H9 (cell line): Measurements from ENCODE around the gene PPT1. TPM values are rescaled to one million over a fixed set of nuclear protein-coding genes. Genes with fewer than 3 reads are reported as not detected.

Source experiments
- DNase-seq: peaks from one replicate; pipeline ENCODE4 v3.0.0-alpha.2; 2017
- H2AFZ ChIP-seq: one replicate; pipeline ENCODE4 v1.6.1; 2013; ENCODE audit warnings: mild to moderate bottlenecking, low read length, control low read depth, moderate library complexity
- H2AK5ac ChIP-seq: 2 replicates; pipeline ENCODE4 v1.6.1; 2013; ENCODE audit warnings: low read length, control low read depth, mixed read lengths; ENCODE audit not compliant: insufficient read length
- H2BK120ac ChIP-seq: one replicate; pipeline ENCODE4 v1.6.1; 2013; ENCODE audit warnings: low read depth, mild to moderate bottlenecking, low read length, control low read depth, inconsistent platforms; ENCODE audit not compliant: poor library complexity, severe bottlenecking
- H2BK12ac ChIP-seq: 2 replicates; pipeline ENCODE4 v1.6.1; 2013; ENCODE audit warnings: low read length, control low read depth, mixed read lengths, low read depth; ENCODE audit not compliant: insufficient read length
- H2BK15ac ChIP-seq: 2 replicates; pipeline ENCODE4 v1.6.1; 2013; ENCODE audit warnings: low read depth, low read length, control low read depth
- H2BK20ac ChIP-seq: one replicate; pipeline ENCODE4 v1.6.1; 2013; ENCODE audit warnings: low read depth, mild to moderate bottlenecking, low read length, control low read depth, inconsistent platforms; ENCODE audit not compliant: poor library complexity, severe bottlenecking
- H2BK5ac ChIP-seq: 2 replicates; pipeline ENCODE4 v1.6.1; 2013; ENCODE audit warnings: low read length, control low read depth, mixed read lengths; ENCODE audit not compliant: insufficient read length
- H3K14ac ChIP-seq: 2 replicates; pipeline ENCODE4 v1.6.1; 2013; ENCODE audit warnings: low read length, control low read depth; ENCODE audit not compliant: insufficient read depth
- H3K18ac ChIP-seq: 2 replicates; pipeline ENCODE4 v1.6.1; 2013; ENCODE audit warnings: low read depth, mild to moderate bottlenecking, mixed read lengths, low read length, control low read depth; ENCODE audit not compliant: insufficient read length
- H3K23ac ChIP-seq: 2 replicates; pipeline ENCODE4 v1.6.1; 2013; ENCODE audit warnings: low read length, control low read depth, mixed read lengths, low read depth; ENCODE audit not compliant: insufficient read length
- H3K23me2 ChIP-seq: 2 replicates; pipeline ENCODE4 v1.6.1; 2013; ENCODE audit warnings: low read depth, mild to moderate bottlenecking, mixed read lengths, low read length, control low read depth; ENCODE audit not compliant: insufficient read length, poor library complexity, severe bottlenecking
- H3K27ac ChIP-seq: 2 replicates; pipeline ENCODE4 v1.5.1; 2013; ENCODE audit warnings: low read length, control low read depth, mixed read lengths, low read depth; ENCODE audit not compliant: insufficient read length
- H3K27me3 ChIP-seq: 2 replicates; pipeline ENCODE4 v1.6.1; 2013; ENCODE audit warnings: low read length, control low read depth, inconsistent platforms; ENCODE audit not compliant: insufficient read depth
- H3K4ac ChIP-seq: 2 replicates; pipeline ENCODE4 v1.6.1; 2013; ENCODE audit warnings: low read depth, mild to moderate bottlenecking, control low read depth, inconsistent platforms, low read length, moderate library complexity
- H3K4me1 ChIP-seq: 2 replicates; pipeline ENCODE4 v1.6.1; 2013; ENCODE audit warnings: low read length, control low read depth, inconsistent platforms; ENCODE audit not compliant: insufficient read depth
- H3K4me2 ChIP-seq: 2 replicates; pipeline ENCODE4 v1.6.1; 2013; ENCODE audit warnings: low read length, control low read depth, mixed read lengths; ENCODE audit not compliant: insufficient read length, insufficient read depth
- H3K56ac ChIP-seq: 2 replicates; pipeline ENCODE4 v1.6.1; 2013; ENCODE audit warnings: low read depth, mild to moderate bottlenecking, mixed read lengths, low read length, control low read depth; ENCODE audit not compliant: insufficient read length
- H3K79me1 ChIP-seq: 2 replicates; pipeline ENCODE4 v1.6.1; 2013; ENCODE audit warnings: low read depth, mild to moderate bottlenecking, moderate library complexity, low read length, control low read depth, inconsistent platforms; ENCODE audit not compliant: insufficient read depth, poor library complexity, severe bottlenecking
- H3K79me2 ChIP-seq: 2 replicates; pipeline ENCODE4 v1.6.1; 2013; ENCODE audit warnings: low read length, control low read depth, inconsistent platforms; ENCODE audit not compliant: insufficient read depth
- H3K9ac ChIP-seq: 2 replicates; pipeline ENCODE4 v1.6.1; 2013; ENCODE audit warnings: low read length, control low read depth, mixed read lengths; ENCODE audit not compliant: insufficient read length; ENCODE audit errors: extremely low read depth
- H3K9me3 ChIP-seq: one replicate; pipeline ENCODE4 v1.6.1; 2013; ENCODE audit warnings: low read depth, low read length, inconsistent platforms; ENCODE audit not compliant: control insufficient read depth
- H3T11ph ChIP-seq: one replicate; pipeline ENCODE4 v1.6.1; 2013; ENCODE audit warnings: mild to moderate bottlenecking, low read length, control low read depth, inconsistent platforms
- H4K20me1 ChIP-seq: one replicate; pipeline ENCODE4 v1.6.1; 2013; ENCODE audit not compliant: control insufficient read depth, insufficient read length, insufficient read depth
- H4K5ac ChIP-seq: 2 replicates; pipeline ENCODE4 v1.6.1; 2013; ENCODE audit warnings: low read depth, mild to moderate bottlenecking, mixed read lengths, low read length, control low read depth; ENCODE audit not compliant: insufficient read length
- H4K8ac ChIP-seq: replicated peaks from 2 replicates; pipeline ENCODE4 v1.6.1; 2013; ENCODE audit warnings: low read length, control low read depth, mixed read lengths, low read depth; ENCODE audit not compliant: insufficient read length
- H4K91ac ChIP-seq: 2 replicates; pipeline ENCODE4 v1.6.1; 2013; ENCODE audit warnings: low read depth, mild to moderate bottlenecking, moderate library complexity, mixed read lengths, low read length, control low read depth; ENCODE audit not compliant: insufficient read length
- H3K27ac Mint-ChIP-seq, 3 experiments: 2 replicates in 2 of 3; 3 replicates in 1 of 3; pipeline ENCODE4 v1.8.0; 2020 to 2021; ENCODE audit warnings: mixed read lengths in 3 of 3, mild to moderate bottlenecking in 1 of 3, moderate library complexity in 1 of 3
- H3K27me3 Mint-ChIP-seq: 2 replicates; pipeline ENCODE4 v1.8.0; 2021; ENCODE audit warnings: low read depth, mild to moderate bottlenecking, moderate library complexity, mixed read lengths
- H3K36me3 Mint-ChIP-seq, 3 experiments: 2 replicates in 2 of 3; 3 replicates in 1 of 3; pipeline ENCODE4 v1.8.0; 2020 to 2021; ENCODE audit warnings: low read depth in 3 of 3, mixed read lengths in 3 of 3; ENCODE audit not compliant: insufficient read depth in 1 of 3
- H3K4me1 Mint-ChIP-seq, 2 experiments: 2 replicates each; pipeline ENCODE4 v1.8.0; 2020; ENCODE audit warnings: mixed read lengths in 2 of 2
- H3K4me3 Mint-ChIP-seq, 2 experiments: 2 replicates in 1 of 2; 3 replicates in 1 of 2; pipeline ENCODE4 v1.8.0; 2020 to 2021; ENCODE audit warnings: mild to moderate bottlenecking in 2 of 2, mixed read lengths in 2 of 2, moderate library complexity in 1 of 2
- H3K9me3 Mint-ChIP-seq, 2 experiments: 2 replicates in 1 of 2; 3 replicates in 1 of 2; pipeline ENCODE4 v1.8.0; 2020; ENCODE audit warnings: mild to moderate bottlenecking in 2 of 2, mixed read lengths in 2 of 2, moderate library complexity in 1 of 2
- CTCF ChIP-seq: fragments of 200-600 bp; sonication (generic); conservative IDR thresholded peaks from 3 replicates; pipeline ENCODE4 v1.8.0; 2021; ENCODE audit warnings: antibody characterized with exemption, mild to moderate bottlenecking
- WGBS: extraction: QIAGEN DNeasy Blood & Tissue Kit; methylation state at CpG from one replicate; pipeline ENCODE4 v1.1.7; 2013; ENCODE audit warnings: missing lambda C conversion rate, low lambda C conversion rate, mixed read lengths; ENCODE audit not compliant: insufficient read length; ENCODE audit errors: extremely low coverage; 5-methylcytosine and 5-hydroxymethylcytosine counted together
- total RNA-seq: library from RNA; stranded (reverse); gene quantifications from 2 replicates; pipeline ENCODE4 v1.2.1, GENCODE V29; 2021

Gene PPT1
- total RNA-seq, 1 experiment from 2014 or later: 109 TPM

- Histone ChIP-seq H3K18ac (no peak overlapping the region), H2AFZ (no peak overlapping the region), H2BK5ac (no peak overlapping the region), H3T11ph (no peak overlapping the region), H3K56ac (no peak overlapping the region), H4K20me1 (no peaks in the 10 kb centered on the region), H3K27me3 (no peaks in the 10 kb centered on the region), H2BK120ac (no peak overlapping the region), H3K23ac (no peak overlapping the region), H3K14ac (no peak overlapping the region), H2BK20ac (no peak overlapping the region), H4K8ac (no peak overlapping the region), H4K91ac (no peak overlapping the region), H4K5ac (no peak overlapping the region), H3K79me2 (peaks cover 14% of the 10 kb centered on the region; the same call in 1 of the 2 replicates), H3K4me1 (no peaks in the 10 kb centered on the region), H2BK12ac (no peak overlapping the region), H3K9ac (no peak overlapping the region), H3K79me1 (peaks cover 6% of the 10 kb centered on the region), H3K23me2 (no peaks in the 10 kb centered on the region), H3K27ac (no peak overlapping the region), H2AK5ac (no peak overlapping the region), H3K4me2 (no peak overlapping the region), H3K4ac (no peak overlapping the region), H3K9me3 (no peaks in the 10 kb centered on the region), H2BK15ac (no peak overlapping the region)
- no peak overlapping the region for H3K27ac Mint-ChIP-seq
- no peaks in the 10 kb centered on the region for H3K9me3 Mint-ChIP-seq
- no CpG with 5 or more reads among the region's 11 CpGs for WGBS
- H3K36me3 Mint-ChIP-seq: peaks cover 0 to 24% (median 6%) of the 10 kb centered on the region in 3 experiments; a peak in 6 of 7 replicates
- no peaks in the 10 kb centered on the region for H3K27me3 Mint-ChIP-seq
- no peak for TF ChIP-seq CTCF
- peaks cover 9 to 11% of the 10 kb centered on the region in 2 experiments for H3K4me1 Mint-ChIP-seq
- no peak for DNase-seq
- no peak overlapping the region for H3K4me3 Mint-ChIP-seq
Observed at GRCh38 chr1:40053138-40053887, 43.7 kb downstream of the PPT1 start.
